ENCODE measurements around the gene SLX9.

SLX9 gene

GRCh38 chr21:45009616-45010015 is 69.8 kb downstream of the SLX9 start:
- no peak for DNase-seq

GRCh38 chr21:45010096-45010495 is 70.3 kb downstream of the SLX9 start:
- no peak for DNase-seq

GRCh38 chr21:45010860-45011259 is 71.0 kb downstream of the SLX9 start:
- DNase-seq = no peak

GRCh38 chr21:45011426-45011825 is 71.6 kb downstream of the SLX9 start:
- no peak for DNase-seq

GRCh38 chr21:45011911-45012661 is 72.3 kb downstream of the SLX9 start:
- DNase-seq = no peak

- DNase-seq = no peak
Observed at GRCh38 chr21:45012662-45013259, 72.9 kb downstream of the SLX9 start.

GRCh38 chr21:45013260-45013841 is 73.5 kb downstream of the SLX9 start:
- no peak for DNase-seq

GRCh38 chr21:45014747-45015468 is 75.1 kb downstream of the SLX9 start:
- DNase-seq = no peak

GRCh38 chr21:45015469-45015860 is 75.6 kb downstream of the SLX9 start:
- no peak for DNase-seq

GRCh38 chr21:45016031-45016405 is 76.2 kb downstream of the SLX9 start:
- DNase-seq = no peak

- no peak for DNase-seq
Observed at GRCh38 chr21:45016406-45017038, 76.7 kb downstream of the SLX9 start.

- no peak for DNase-seq
Observed at GRCh38 chr21:45017039-45017960, 77.5 kb downstream of the SLX9 start.

GRCh38 chr21:45018131-45019075 is 78.6 kb downstream of the SLX9 start:
- no peak for DNase-seq

- DNase-seq = no peak
Observed at GRCh38 chr21:45019076-45019886, 79.5 kb downstream of the SLX9 start.

- no peak for DNase-seq
Observed at GRCh38 chr21:45019887-45020537, 80.2 kb downstream of the SLX9 start.

GRCh38 chr21:45020629-45021427 is 81.0 kb downstream of the SLX9 start:
- no peak for DNase-seq

GRCh38 chr21:45021428-45022347 is 81.9 kb downstream of the SLX9 start:
- DNase-seq = no peak

- no peak for DNase-seq
Observed at GRCh38 chr21:45022348-45022675, 82.5 kb downstream of the SLX9 start.
